ENCODE data around the gene PRKCQ. TPM values are rescaled to one million over a fixed set of nuclear protein-coding genes. Genes with fewer than 3 reads are reported as not detected.

Gene PRKCQ
- total RNA-seq, 1 experiment from 2014 or later: 4.0 TPM

GRCh38 chr10:6491841-6492609 is 88.1 kb downstream of the PRKCQ start:
- H3K4me1 ChIP-seq (replicated peaks; ENCODE audit: insufficient read depth): peaks cover 5% of the 10 kb centered on the region; the same call in 1 of the 2 replicates
- H3K79me2 ChIP-seq (ENCODE audit: low read depth): no peaks in the 10 kb centered on the region
- no peaks in the 10 kb centered on the region for H3K27me3 ChIP-seq (ENCODE audit: insufficient read depth, low read depth)
- no peak for DNase-seq
- H3K36me3 ChIP-seq (ENCODE audit: low read depth): no peaks in the 10 kb centered on the region
- no peaks in the 10 kb centered on the region for H3F3A ChIP-seq (ENCODE audit: insufficient read depth, low read depth)
- H3K4me2 ChIP-seq: no peak overlapping the region
- CTCF ChIA-PET: no interaction called here
- no peak overlapping the region for H3K4me3 ChIP-seq
- no peaks in the 10 kb centered on the region for H3K9me3 ChIP-seq (ENCODE audit: insufficient read depth, low read depth)
- no peak overlapping the region for H2AFZ ChIP-seq
- H4K20me1 ChIP-seq (ENCODE audit: insufficient read depth): no peaks in the 10 kb centered on the region
- no peaks in the 10 kb centered on the region for H3K9me2 ChIP-seq (ENCODE audit: insufficient read depth)
- no TSS peak for BruUV-seq (replicated peaks)
- no peak for TF ChIP-seq EZH2 (IDR thresholded peaks at IDR 0.05; ENCODE audit: low read depth)
- TF ChIP-seq, protein P1, sequence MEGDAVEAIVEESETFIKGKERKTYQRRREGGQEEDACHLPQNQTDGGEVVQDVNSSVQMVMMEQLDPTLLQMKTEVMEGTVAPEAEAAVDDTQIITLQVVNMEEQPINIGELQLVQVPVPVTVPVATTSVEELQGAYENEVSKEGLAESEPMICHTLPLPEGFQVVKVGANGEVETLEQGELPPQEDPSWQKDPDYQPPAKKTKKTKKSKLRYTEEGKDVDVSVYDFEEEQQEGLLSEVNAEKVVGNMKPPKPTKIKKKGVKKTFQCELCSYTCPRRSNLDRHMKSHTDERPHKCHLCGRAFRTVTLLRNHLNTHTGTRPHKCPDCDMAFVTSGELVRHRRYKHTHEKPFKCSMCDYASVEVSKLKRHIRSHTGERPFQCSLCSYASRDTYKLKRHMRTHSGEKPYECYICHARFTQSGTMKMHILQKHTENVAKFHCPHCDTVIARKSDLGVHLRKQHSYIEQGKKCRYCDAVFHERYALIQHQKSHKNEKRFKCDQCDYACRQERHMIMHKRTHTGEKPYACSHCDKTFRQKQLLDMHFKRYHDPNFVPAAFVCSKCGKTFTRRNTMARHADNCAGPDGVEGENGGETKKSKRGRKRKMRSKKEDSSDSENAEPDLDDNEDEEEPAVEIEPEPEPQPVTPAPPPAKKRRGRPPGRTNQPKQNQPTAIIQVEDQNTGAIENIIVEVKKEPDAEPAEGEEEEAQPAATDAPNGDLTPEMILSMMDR (conservative IDR thresholded peaks at IDR 0.05): no peak
- no peak overlapping the region for H3K27ac ChIP-seq
- intact Hi-C loops (cut with micrococcal nuclease; ENCODE audit: unreplicated experiment): no loop called here
- POLR2A ChIA-PET (ENCODE audit: unreplicated experiment): interaction anchor here (0.6 kb wide), 1 partner anchor 416 kb away, joined by 5 read pairs; no protein-coding TSS in a partner anchor

- H3K4me3 ChIP-seq: no peak overlapping the region
- POLR2A ChIA-PET (ENCODE audit: unreplicated experiment): no interaction called here
- H2AFZ ChIP-seq: no peak overlapping the region
- no TSS peak for BruUV-seq (replicated peaks)
- no peaks in the 10 kb centered on the region for H4K20me1 ChIP-seq (ENCODE audit: insufficient read depth)
- no peaks in the 10 kb centered on the region for H3K27me3 ChIP-seq (ENCODE audit: insufficient read depth, low read depth)
- H3K9me2 ChIP-seq (ENCODE audit: insufficient read depth): no peaks in the 10 kb centered on the region
- TF ChIP-seq, protein P1 (conservative IDR thresholded peaks at IDR 0.05): no peak
- no peak for TF ChIP-seq EZH2 (IDR thresholded peaks at IDR 0.05; ENCODE audit: low read depth)
- H3K36me3 ChIP-seq (ENCODE audit: low read depth): no peaks in the 10 kb centered on the region
- H3K27ac ChIP-seq: no peak overlapping the region
- intact Hi-C loops (cut with micrococcal nuclease; ENCODE audit: unreplicated experiment): no loop called here
- H3K4me2 ChIP-seq: no peak overlapping the region
- H3K9me3 ChIP-seq (ENCODE audit: insufficient read depth, low read depth): no peaks in the 10 kb centered on the region
- peaks cover 5% of the 10 kb centered on the region; the same call in 1 of the 2 replicates for H3K4me1 ChIP-seq (replicated peaks; ENCODE audit: insufficient read depth)
- no peaks in the 10 kb centered on the region for H3F3A ChIP-seq (ENCODE audit: insufficient read depth, low read depth)
- DNase-seq: no peak
- no peaks in the 10 kb centered on the region for H3K79me2 ChIP-seq (ENCODE audit: low read depth)
- CTCF ChIA-PET: no interaction called here
Observed at GRCh38 chr10:6490614-6491013, 89.5 kb downstream of the PRKCQ start.

DNA sequence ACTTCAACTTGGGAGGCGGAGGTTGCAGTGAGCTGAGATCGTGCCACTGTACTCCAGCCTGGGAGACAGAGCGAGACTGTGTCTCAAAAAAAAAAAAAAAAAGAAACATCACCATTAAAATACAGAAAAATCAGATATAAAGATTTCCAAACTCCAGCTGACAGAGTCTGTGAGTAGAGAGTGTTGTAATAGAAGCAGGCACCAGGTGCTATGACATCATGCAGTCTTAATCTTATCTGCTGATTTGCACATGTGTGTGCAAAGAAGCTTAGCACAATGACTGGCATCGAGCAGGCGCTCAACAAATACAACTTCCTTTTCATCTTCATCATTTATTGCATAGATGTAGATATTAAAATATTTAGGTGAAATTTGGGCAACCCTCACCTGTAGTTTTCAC is 92.2 kb downstream of the PRKCQ start:
- H3K4me3 ChIP-seq: no peak overlapping the region
- H2AFZ ChIP-seq: no peak overlapping the region
- H3K79me2 ChIP-seq (ENCODE audit: low read depth): no peaks in the 10 kb centered on the region
- H3K4me1 ChIP-seq (replicated peaks; ENCODE audit: insufficient read depth): no peaks in the 10 kb centered on the region
- ChIA-PET POLR2A (ENCODE audit: unreplicated experiment) (interaction anchor here (0.7 kb wide), 1 partner anchor 922 kb away, joined by 4 read pairs; no protein-coding TSS in a partner anchor), CTCF (no interaction called here)
- TF ChIP-seq EZH2 (IDR thresholded peaks at IDR 0.05; ENCODE audit: low read depth): no peak
- TF ChIP-seq, protein P1 (conservative IDR thresholded peaks at IDR 0.05): no peak
- no peaks in the 10 kb centered on the region for H3K9me3 ChIP-seq (ENCODE audit: insufficient read depth, low read depth)
- no peak overlapping the region for H3K4me2 ChIP-seq
- H3K27me3 ChIP-seq (ENCODE audit: insufficient read depth, low read depth): no peaks in the 10 kb centered on the region
- no peaks in the 10 kb centered on the region for H4K20me1 ChIP-seq (ENCODE audit: insufficient read depth)
- H3K36me3 ChIP-seq (ENCODE audit: low read depth): no peaks in the 10 kb centered on the region
- no peaks in the 10 kb centered on the region for H3F3A ChIP-seq (ENCODE audit: insufficient read depth, low read depth)
- H3K27ac ChIP-seq: no peak overlapping the region
- H3K9me2 ChIP-seq (ENCODE audit: insufficient read depth): no peaks in the 10 kb centered on the region
- DNase-seq: no peak
- intact Hi-C loops (cut with micrococcal nuclease; ENCODE audit: unreplicated experiment): no loop called here
- no TSS peak for BruUV-seq (replicated peaks)
